ENCODE results near the gene PALLD.

Gene PALLD

GRCh38 chr4:168691631-168692369 lies 194.9 kb downstream of the PALLD start:
- TF ChIP-seq GATA2 (IDR thresholded peaks at IDR 0.05; ENCODE audit: low read depth, low read length) (no peak), GATA3 (IDR thresholded peaks at IDR 0.05; ENCODE audit: low read depth, low read length) (no peak)

DNA sequence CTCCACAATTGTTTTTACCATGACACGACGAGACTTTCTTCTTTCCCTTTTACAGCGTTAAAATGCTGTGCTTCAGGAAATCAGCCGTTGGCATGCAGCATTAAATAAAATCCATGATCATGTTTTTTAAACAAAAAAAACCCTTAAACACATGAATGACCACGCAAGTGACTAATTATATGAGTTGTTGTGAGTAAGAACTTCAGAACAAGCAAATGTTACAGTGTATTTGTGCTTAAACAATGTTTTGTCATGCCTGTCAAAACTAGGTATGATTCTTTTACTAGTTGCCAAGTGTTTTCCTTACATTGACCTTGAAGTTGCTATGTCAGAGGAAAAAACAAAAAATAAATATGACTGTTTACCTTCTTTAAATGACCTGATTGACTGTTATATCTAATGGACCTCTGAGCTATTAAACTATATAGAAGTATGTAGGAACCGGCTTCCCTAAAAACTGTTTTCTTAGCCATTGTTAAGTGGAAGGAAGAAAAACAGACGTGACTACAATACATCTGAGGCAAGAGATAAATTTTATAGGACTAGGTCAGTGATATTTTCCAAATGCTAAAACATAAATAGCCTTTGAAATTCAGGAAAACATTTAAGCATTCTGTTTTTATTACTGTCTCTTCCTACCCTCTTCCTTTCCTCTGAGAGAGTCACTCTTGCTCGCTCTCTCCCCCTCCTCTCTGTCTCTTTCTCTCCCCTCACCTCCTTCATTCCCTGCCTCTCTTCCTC lies 197.1 kb downstream of the PALLD start:
- TF ChIP-seq GATA2 (IDR thresholded peaks at IDR 0.05; ENCODE audit: low read depth, low read length), result no peak
- no peak for TF ChIP-seq GATA3 (IDR thresholded peaks at IDR 0.05; ENCODE audit: low read depth, low read length)

GRCh38 chr4:168694667-168695066 lies 197.8 kb downstream of the PALLD start:
- TF ChIP-seq GATA2 (IDR thresholded peaks at IDR 0.05; ENCODE audit: low read depth, low read length) (no peak), GATA3 (IDR thresholded peaks at IDR 0.05; ENCODE audit: low read depth, low read length) (no peak)

- TF ChIP-seq GATA2 (IDR thresholded peaks at IDR 0.05; ENCODE audit: low read depth, low read length), result no peak
- no peak for TF ChIP-seq GATA3 (IDR thresholded peaks at IDR 0.05; ENCODE audit: low read depth, low read length)
Measured at GRCh38 chr4:168695288-168695687, 198.4 kb downstream of the PALLD start.

- TF ChIP-seq GATA2 (IDR thresholded peaks at IDR 0.05; ENCODE audit: low read depth, low read length) (no peak), GATA3 (IDR thresholded peaks at IDR 0.05; ENCODE audit: low read depth, low read length) (no peak)
Measured at GRCh38 chr4:168696280-168696679, 199.4 kb downstream of the PALLD start.

GRCh38 chr4:168696826-168697225 lies 200.0 kb downstream of the PALLD start:
- TF ChIP-seq GATA3 (IDR thresholded peaks at IDR 0.05; ENCODE audit: low read depth, low read length) (no peak), GATA2 (IDR thresholded peaks at IDR 0.05; ENCODE audit: low read depth, low read length) (no peak)

DNA sequence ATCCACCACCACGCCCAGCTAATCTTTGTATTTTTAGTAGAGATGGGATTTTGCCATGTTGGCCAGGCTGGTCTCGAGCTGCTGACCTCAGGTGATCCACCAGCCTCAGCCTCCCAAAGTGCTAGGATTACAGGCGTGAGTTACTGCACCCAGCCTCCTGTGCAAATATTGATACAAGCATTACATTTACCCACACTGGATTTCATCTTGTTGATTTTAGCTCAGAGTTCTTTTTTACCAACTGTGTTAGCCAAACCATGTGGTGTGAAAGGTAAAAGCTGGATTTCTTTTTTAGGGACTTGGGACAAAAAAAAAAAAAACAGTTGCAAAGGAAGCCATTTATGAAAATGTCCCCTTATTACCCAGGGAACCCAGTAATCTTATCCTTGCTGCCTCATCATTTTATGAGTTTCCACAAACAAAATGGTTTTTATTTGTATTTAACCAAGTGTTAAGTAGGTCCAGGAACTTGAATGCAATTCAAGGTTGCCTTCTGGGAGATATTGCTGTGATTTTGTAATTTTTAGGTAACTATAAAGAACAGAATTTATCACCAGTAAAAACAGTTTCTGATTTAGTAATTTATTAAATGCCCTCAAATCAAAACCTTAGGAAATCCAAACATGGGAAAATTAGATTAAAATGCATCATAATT lies 202.5 kb downstream of the PALLD start:
- no peak for TF ChIP-seq GATA3 (IDR thresholded peaks at IDR 0.05; ENCODE audit: low read depth, low read length)
- no peak for TF ChIP-seq GATA2 (IDR thresholded peaks at IDR 0.05; ENCODE audit: low read depth, low read length)

DNA sequence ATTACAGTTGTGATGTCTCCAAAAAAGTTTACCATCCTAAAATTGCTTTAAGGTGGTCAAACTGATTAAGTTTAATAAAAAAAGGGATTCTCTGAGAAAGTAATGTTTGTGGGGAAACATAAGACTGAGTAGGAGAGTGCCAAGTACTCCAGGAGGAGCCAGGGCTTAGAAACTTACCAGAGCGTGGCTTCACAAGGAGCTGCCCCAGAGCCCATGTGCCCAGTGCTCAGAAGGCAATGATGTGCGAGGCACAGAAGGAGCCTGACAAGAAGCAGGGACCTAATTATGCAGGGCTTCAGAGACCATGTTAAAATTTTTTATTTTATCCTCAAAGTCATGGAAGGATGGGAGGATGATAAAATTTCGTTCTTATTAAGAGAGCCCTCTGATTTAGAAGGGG lies 204.2 kb downstream of the PALLD start:
- TF ChIP-seq GATA3 (IDR thresholded peaks at IDR 0.05; ENCODE audit: low read depth, low read length) (no peak), GATA2 (IDR thresholded peaks at IDR 0.05; ENCODE audit: low read depth, low read length) (no peak)

DNA sequence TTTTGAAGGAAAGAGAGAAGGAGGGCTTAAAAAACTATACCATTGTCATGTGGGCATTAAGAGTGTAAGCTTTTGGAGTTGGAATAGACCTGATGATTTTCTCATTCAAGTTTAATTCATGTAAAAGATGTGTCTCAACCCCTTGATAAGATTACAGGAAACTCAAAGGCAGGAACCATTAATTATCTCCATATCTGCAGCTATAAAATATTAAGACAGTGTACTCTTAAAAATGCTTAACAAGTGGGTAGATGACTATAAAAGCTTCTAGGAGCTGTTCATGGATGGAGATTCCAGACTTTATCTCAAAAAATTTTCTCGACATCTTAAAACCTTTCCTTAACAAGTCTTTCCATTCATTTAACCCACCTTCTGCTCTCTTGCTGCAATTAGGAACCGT lies 208.3 kb downstream of the PALLD start:
- TF ChIP-seq GATA2 (IDR thresholded peaks at IDR 0.05; ENCODE audit: low read depth, low read length), result no peak
- TF ChIP-seq GATA3 (IDR thresholded peaks at IDR 0.05; ENCODE audit: low read depth, low read length), result no peak

DNA sequence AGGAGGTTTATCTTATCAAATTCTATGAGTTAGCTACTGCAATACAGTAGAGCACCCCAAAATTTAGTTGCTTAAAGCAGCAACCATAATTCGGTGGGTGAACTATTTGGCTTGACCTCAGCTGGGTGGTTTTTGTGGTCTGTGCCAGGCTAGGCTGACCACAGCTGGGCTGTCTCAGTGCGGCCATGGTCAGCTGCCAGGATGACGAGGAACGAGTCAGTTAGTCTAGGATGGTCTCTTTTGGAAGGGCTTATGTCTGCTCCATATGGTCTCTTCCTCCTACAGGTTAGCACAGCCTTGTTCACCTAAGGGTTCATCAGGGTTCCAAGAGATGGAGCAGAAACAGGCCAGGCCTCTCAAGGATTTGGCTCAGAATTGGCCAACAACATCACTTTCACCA lies 210.4 kb downstream of the PALLD start:
- TF ChIP-seq GATA2 (IDR thresholded peaks at IDR 0.05; ENCODE audit: low read depth, low read length) (no peak), GATA3 (IDR thresholded peaks at IDR 0.05; ENCODE audit: low read depth, low read length) (no peak)

DNA sequence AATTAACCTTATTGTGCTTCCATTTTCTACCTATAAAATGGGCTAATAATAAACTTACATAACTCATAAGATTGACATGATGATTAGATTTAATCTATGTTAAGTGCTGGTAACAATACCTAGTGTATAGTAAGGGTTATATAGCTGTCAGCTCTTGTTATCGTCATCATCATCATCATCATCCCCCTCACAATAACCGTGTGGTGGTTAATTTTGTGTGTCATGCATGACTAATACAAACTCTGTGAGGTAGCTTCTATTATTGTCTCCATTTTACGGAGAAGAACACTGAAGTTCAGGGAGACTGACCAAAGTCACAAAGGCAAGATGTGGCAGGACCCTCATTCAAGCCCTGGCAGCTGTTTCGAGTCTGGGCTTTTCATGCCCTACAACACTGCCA lies 211.3 kb downstream of the PALLD start:
- TF ChIP-seq GATA3 (IDR thresholded peaks at IDR 0.05; ENCODE audit: low read depth, low read length) (no peak), GATA2 (IDR thresholded peaks at IDR 0.05; ENCODE audit: low read depth, low read length) (no peak)

- no peak for TF ChIP-seq GATA3 (IDR thresholded peaks at IDR 0.05; ENCODE audit: low read depth, low read length)
- TF ChIP-seq GATA2 (IDR thresholded peaks at IDR 0.05; ENCODE audit: low read depth, low read length), result no peak
Measured at GRCh38 chr4:168710353-168710946, 213.6 kb downstream of the PALLD start.

GRCh38 chr4:168711197-168712140 lies 214.6 kb downstream of the PALLD start:
- no peak for TF ChIP-seq GATA2 (IDR thresholded peaks at IDR 0.05; ENCODE audit: low read depth, low read length)
- TF ChIP-seq GATA3 (IDR thresholded peaks at IDR 0.05; ENCODE audit: low read depth, low read length), result no peak
